ENCODE measurements around the gene CLEC2A.

The CLEC2A gene

DNA sequence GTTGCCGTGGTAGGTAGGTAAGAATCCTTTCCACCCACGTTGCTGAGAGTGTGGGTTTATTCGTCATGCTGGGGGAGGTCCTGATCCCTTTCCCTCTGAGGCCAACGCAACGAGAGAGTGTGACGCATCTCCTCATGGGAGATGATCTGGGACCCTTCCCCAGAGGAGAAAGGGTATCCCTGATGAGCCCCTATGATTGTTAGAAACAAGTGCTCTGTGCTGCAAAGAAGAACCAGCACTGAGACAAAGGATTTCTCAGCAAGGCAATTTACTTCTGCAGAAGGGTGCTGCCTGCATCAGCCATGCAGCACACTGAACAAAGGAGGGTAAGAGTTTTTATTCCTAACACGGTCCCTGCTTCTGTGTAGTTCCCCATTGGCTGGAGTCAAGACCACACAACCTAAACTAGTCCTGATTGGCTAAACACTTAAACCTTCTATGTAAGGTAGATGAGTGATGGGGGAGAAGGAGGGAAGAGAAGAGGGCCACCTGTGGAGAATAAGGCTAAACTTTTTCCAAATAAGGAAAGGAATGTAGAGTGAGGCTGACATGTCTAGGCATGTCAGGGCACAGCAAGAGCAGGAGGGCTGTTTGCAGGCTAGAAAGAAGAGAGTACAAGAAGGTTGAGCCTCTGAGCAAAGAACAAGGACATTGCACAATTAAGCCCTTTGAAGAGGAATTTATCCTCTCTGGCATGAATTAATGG lies 21.3 kb downstream of the CLEC2A start:
- Histone ChIP-seq H3K4me3 (ENCODE audit: low read depth in 1 of 2, low read length in 2 of 2) (no peak overlapping the region), H3K4me1 (ENCODE audit: control insufficient read depth in 1 of 2, insufficient read depth in 2 of 2, low read length in 2 of 2) (no peaks in the 10 kb centered on the region), H3K9me3 (ENCODE audit: control insufficient read depth in 1 of 2, low read length in 2 of 2) (peaks cover 9 to 17% of the 10 kb centered on the region in 2 donors), H3K9ac (ENCODE audit: low read depth in 1 of 2, low read length in 2 of 2) (no peak overlapping the region), H3K36me3 (ENCODE audit: control insufficient read depth in 1 of 2, insufficient read depth in 2 of 2, low read length in 2 of 2) (no peaks in the 10 kb centered on the region), H3K27me3 (ENCODE audit: control insufficient read depth in 1 of 2, insufficient read depth in 2 of 2, low read length in 2 of 2) (no peaks in the 10 kb centered on the region), H3K27ac (ENCODE audit: low read depth, low read length) (no peak overlapping the region)

- H3K36me3 ChIP-seq (ENCODE audit: control insufficient read depth in 1 of 2, insufficient read depth in 2 of 2, low read length in 2 of 2), result no peaks in the 10 kb centered on the region
- peaks cover 9 to 17% of the 10 kb centered on the region in 2 donors for H3K9me3 ChIP-seq (ENCODE audit: control insufficient read depth in 1 of 2, low read length in 2 of 2)
- no peaks in the 10 kb centered on the region for H3K4me1 ChIP-seq (ENCODE audit: control insufficient read depth in 1 of 2, insufficient read depth in 2 of 2, low read length in 2 of 2)
- H3K27ac ChIP-seq (ENCODE audit: low read depth, low read length), result no peak overlapping the region
- H3K27me3 ChIP-seq (ENCODE audit: control insufficient read depth in 1 of 2, insufficient read depth in 2 of 2, low read length in 2 of 2), result no peaks in the 10 kb centered on the region
- H3K4me3 ChIP-seq (ENCODE audit: low read depth in 1 of 2, low read length in 2 of 2), result no peak overlapping the region
- no peak overlapping the region for H3K9ac ChIP-seq (ENCODE audit: low read depth in 1 of 2, low read length in 2 of 2)
These were observed 22.4 kb downstream of the CLEC2A start for GRCh38 chr12:9909724-9910123.

DNA sequence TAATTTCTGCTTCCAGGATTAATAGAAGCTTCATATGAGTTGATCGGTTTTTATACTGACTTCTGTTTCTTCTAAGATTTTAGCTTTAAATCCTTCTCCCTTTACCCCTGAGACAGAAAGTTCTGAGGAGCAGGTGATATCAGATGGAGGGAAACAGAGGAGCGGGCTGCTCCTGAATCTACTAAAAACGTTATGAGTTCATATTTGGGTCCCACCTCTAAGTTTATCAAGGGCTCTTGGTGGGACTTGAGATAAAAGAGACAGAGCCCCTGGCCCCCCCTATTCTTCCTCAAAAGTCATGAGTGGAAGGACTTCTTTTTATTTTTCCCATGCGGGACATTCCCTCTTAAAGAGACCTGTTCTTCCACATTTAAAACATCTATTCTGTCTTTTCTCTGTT lies 23.8 kb downstream of the CLEC2A start:
- Histone ChIP-seq H3K9me3 (ENCODE audit: control insufficient read depth in 1 of 2, low read length in 2 of 2) (peaks cover 9 to 17% of the 10 kb centered on the region in 2 donors), H3K27ac (ENCODE audit: low read depth, low read length) (no peak overlapping the region), H3K27me3 (ENCODE audit: control insufficient read depth in 1 of 2, insufficient read depth in 2 of 2, low read length in 2 of 2) (no peaks in the 10 kb centered on the region), H3K9ac (ENCODE audit: low read depth in 1 of 2, low read length in 2 of 2) (no peak overlapping the region), H3K4me3 (ENCODE audit: low read depth in 1 of 2, low read length in 2 of 2) (no peak overlapping the region), H3K36me3 (ENCODE audit: control insufficient read depth in 1 of 2, insufficient read depth in 2 of 2, low read length in 2 of 2) (no peaks in the 10 kb centered on the region), H3K4me1 (ENCODE audit: control insufficient read depth in 1 of 2, insufficient read depth in 2 of 2, low read length in 2 of 2) (no peaks in the 10 kb centered on the region)

DNA sequence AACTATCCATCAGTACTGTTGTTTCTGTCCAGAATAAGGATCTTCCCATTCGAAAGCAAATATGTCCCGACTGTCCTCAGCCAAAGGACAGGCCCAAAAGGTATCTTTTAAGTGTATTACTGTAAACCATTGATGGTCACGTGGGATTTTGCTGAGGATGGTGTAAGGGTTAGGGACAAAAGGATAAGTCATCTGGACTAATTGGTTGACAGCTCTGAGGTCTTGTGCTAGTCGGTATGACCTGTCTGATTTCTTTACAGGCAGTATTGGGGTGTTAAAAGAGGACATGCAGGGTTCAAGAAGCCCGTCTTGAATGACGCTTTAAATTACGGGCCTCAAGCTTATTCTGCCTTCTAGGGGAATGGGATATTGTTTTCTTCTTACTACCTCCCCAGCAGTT lies 24.4 kb downstream of the CLEC2A start:
- H3K36me3 ChIP-seq (ENCODE audit: control insufficient read depth in 1 of 2, insufficient read depth in 2 of 2, low read length in 2 of 2), result no peaks in the 10 kb centered on the region
- peaks cover 10 to 17% of the 10 kb centered on the region in 2 donors for H3K9me3 ChIP-seq (ENCODE audit: control insufficient read depth in 1 of 2, low read length in 2 of 2)

GRCh38 chr12:9906873-9907272 lies 25.3 kb downstream of the CLEC2A start:
- H3K4me3 ChIP-seq (ENCODE audit: low read depth in 1 of 2, low read length in 2 of 2), result no peak overlapping the region
- no peaks in the 10 kb centered on the region for H3K36me3 ChIP-seq (ENCODE audit: control insufficient read depth in 1 of 2, insufficient read depth in 2 of 2, low read length in 2 of 2)
- no peaks in the 10 kb centered on the region for H3K4me1 ChIP-seq (ENCODE audit: control insufficient read depth in 1 of 2, insufficient read depth in 2 of 2, low read length in 2 of 2)
- H3K9ac ChIP-seq (ENCODE audit: low read depth in 1 of 2, low read length in 2 of 2), result no peak overlapping the region
- H3K9me3 ChIP-seq (ENCODE audit: control insufficient read depth in 1 of 2, low read length in 2 of 2), result peaks cover 13 to 17% of the 10 kb centered on the region in 2 donors
- H3K27ac ChIP-seq (ENCODE audit: low read depth, low read length), result no peak overlapping the region
- H3K27me3 ChIP-seq (ENCODE audit: control insufficient read depth in 1 of 2, insufficient read depth in 2 of 2, low read length in 2 of 2), result no peaks in the 10 kb centered on the region

More for the DNA sequence above, 24.4 kb downstream of the CLEC2A start:
- H3K9ac ChIP-seq (ENCODE audit: low read depth in 1 of 2, low read length in 2 of 2), result no peak overlapping the region
- no peaks in the 10 kb centered on the region for H3K27me3 ChIP-seq (ENCODE audit: control insufficient read depth in 1 of 2, insufficient read depth in 2 of 2, low read length in 2 of 2)
- no peaks in the 10 kb centered on the region for H3K4me1 ChIP-seq (ENCODE audit: control insufficient read depth in 1 of 2, insufficient read depth in 2 of 2, low read length in 2 of 2)
- no peak overlapping the region for H3K27ac ChIP-seq (ENCODE audit: low read depth, low read length)
- no peak overlapping the region for H3K4me3 ChIP-seq (ENCODE audit: low read depth in 1 of 2, low read length in 2 of 2)

- Histone ChIP-seq H3K27ac (ENCODE audit: low read depth, low read length) (no peak overlapping the region), H3K9me3 (ENCODE audit: control insufficient read depth in 1 of 2, low read length in 2 of 2) (peaks cover 0 to 4% of the 10 kb centered on the region in 2 donors), H3K27me3 (ENCODE audit: control insufficient read depth in 1 of 2, insufficient read depth in 2 of 2, low read length in 2 of 2) (no peaks in the 10 kb centered on the region), H3K4me3 (ENCODE audit: low read depth in 1 of 2, low read length in 2 of 2) (no peak overlapping the region), H3K9ac (ENCODE audit: low read depth in 1 of 2, low read length in 2 of 2) (no peak overlapping the region), H3K36me3 (ENCODE audit: control insufficient read depth in 1 of 2, insufficient read depth in 2 of 2, low read length in 2 of 2) (no peaks in the 10 kb centered on the region), H3K4me1 (ENCODE audit: control insufficient read depth in 1 of 2, insufficient read depth in 2 of 2, low read length in 2 of 2) (no peaks in the 10 kb centered on the region)
These were observed 29.5 kb downstream of the CLEC2A start for GRCh38 chr12:9902539-9903228.

- no peaks in the 10 kb centered on the region for H3K36me3 ChIP-seq (ENCODE audit: control insufficient read depth in 1 of 2, insufficient read depth in 2 of 2, low read length in 2 of 2)
- H3K27me3 ChIP-seq (ENCODE audit: control insufficient read depth in 1 of 2, insufficient read depth in 2 of 2, low read length in 2 of 2), result no peaks in the 10 kb centered on the region
- no peak overlapping the region for H3K9ac ChIP-seq (ENCODE audit: low read depth in 1 of 2, low read length in 2 of 2)
- no peaks in the 10 kb centered on the region for H3K4me1 ChIP-seq (ENCODE audit: control insufficient read depth in 1 of 2, insufficient read depth in 2 of 2, low read length in 2 of 2)
- peaks cover 0 to 4% of the 10 kb centered on the region in 2 donors for H3K9me3 ChIP-seq (ENCODE audit: control insufficient read depth in 1 of 2, low read length in 2 of 2)
- H3K4me3 ChIP-seq (ENCODE audit: low read depth in 1 of 2, low read length in 2 of 2), result no peak overlapping the region
- H3K27ac ChIP-seq (ENCODE audit: low read depth, low read length), result no peak overlapping the region
These were observed 31.2 kb downstream of the CLEC2A start for GRCh38 chr12:9900930-9901329.

DNA sequence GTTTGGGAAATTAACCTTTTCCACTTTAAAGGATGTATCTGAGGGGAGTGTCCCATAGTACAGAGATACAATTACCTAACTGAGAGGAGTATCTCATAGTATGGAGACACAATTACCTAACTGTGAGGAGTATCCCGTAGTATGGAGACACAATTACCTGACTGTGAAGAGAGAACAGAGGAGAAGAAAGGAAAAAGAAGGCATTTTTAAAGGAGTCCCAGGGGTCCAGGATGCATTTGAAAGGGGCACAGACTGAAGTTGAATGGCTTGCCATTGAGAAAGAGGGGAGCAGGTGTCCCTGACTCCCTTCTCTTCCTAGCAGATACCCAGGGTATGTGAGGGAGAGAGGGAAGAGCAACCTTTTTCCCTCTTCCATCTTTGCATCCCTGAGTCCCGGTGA lies 33.0 kb downstream of the CLEC2A start:
- H3K9ac ChIP-seq (ENCODE audit: low read depth in 1 of 2, low read length in 2 of 2), result no peak overlapping the region

GRCh38 chr12:9897535-9897934 lies 34.6 kb downstream of the CLEC2A start:
- no peak overlapping the region for H3K27ac ChIP-seq (ENCODE audit: low read depth, low read length)

More for the DNA sequence above, 33.0 kb downstream of the CLEC2A start:
- Histone ChIP-seq H3K27me3 (ENCODE audit: control insufficient read depth in 1 of 2, insufficient read depth in 2 of 2, low read length in 2 of 2) (no peaks in the 10 kb centered on the region), H3K9me3 (ENCODE audit: control insufficient read depth in 1 of 2, low read length in 2 of 2) (peaks cover 0 to 4% of the 10 kb centered on the region in 2 donors), H3K4me3 (ENCODE audit: low read depth in 1 of 2, low read length in 2 of 2) (no peak overlapping the region), H3K27ac (ENCODE audit: low read depth, low read length) (no peak overlapping the region), H3K4me1 (ENCODE audit: control insufficient read depth in 1 of 2, insufficient read depth in 2 of 2, low read length in 2 of 2) (no peaks in the 10 kb centered on the region), H3K36me3 (ENCODE audit: control insufficient read depth in 1 of 2, insufficient read depth in 2 of 2, low read length in 2 of 2) (no peaks in the 10 kb centered on the region)

GRCh38 chr12:9895215-9895971 lies 36.8 kb downstream of the CLEC2A start:
- H3K4me3 ChIP-seq (ENCODE audit: low read depth in 1 of 2, low read length in 2 of 2), result no peak overlapping the region
- H3K4me1 ChIP-seq (ENCODE audit: control insufficient read depth in 1 of 2, insufficient read depth in 2 of 2, low read length in 2 of 2), result no peaks in the 10 kb centered on the region
- no peaks in the 10 kb centered on the region for H3K36me3 ChIP-seq (ENCODE audit: control insufficient read depth in 1 of 2, insufficient read depth in 2 of 2, low read length in 2 of 2)
- H3K9ac ChIP-seq (ENCODE audit: low read depth in 1 of 2, low read length in 2 of 2), result no peak overlapping the region
- H3K9me3 ChIP-seq (ENCODE audit: control insufficient read depth in 1 of 2, low read length in 2 of 2), result no peaks in the 10 kb centered on the region
- H3K27me3 ChIP-seq (ENCODE audit: control insufficient read depth in 1 of 2, insufficient read depth in 2 of 2, low read length in 2 of 2), result no peaks in the 10 kb centered on the region
- no peak overlapping the region for H3K27ac ChIP-seq (ENCODE audit: low read depth, low read length)

More at GRCh38 chr12:9897535-9897934, 34.6 kb downstream of the CLEC2A start:
- Histone ChIP-seq H3K4me3 (ENCODE audit: low read depth in 1 of 2, low read length in 2 of 2) (no peak overlapping the region), H3K9ac (ENCODE audit: low read depth in 1 of 2, low read length in 2 of 2) (no peak overlapping the region), H3K36me3 (ENCODE audit: control insufficient read depth in 1 of 2, insufficient read depth in 2 of 2, low read length in 2 of 2) (no peaks in the 10 kb centered on the region), H3K9me3 (ENCODE audit: control insufficient read depth in 1 of 2, low read length in 2 of 2) (peaks cover 0 to under 1% of the 10 kb centered on the region in 2 donors), H3K27me3 (ENCODE audit: control insufficient read depth in 1 of 2, insufficient read depth in 2 of 2, low read length in 2 of 2) (no peaks in the 10 kb centered on the region), H3K4me1 (ENCODE audit: control insufficient read depth in 1 of 2, insufficient read depth in 2 of 2, low read length in 2 of 2) (no peaks in the 10 kb centered on the region)

All from duodenal mucosa (tissue), 2 donors.